PC-9 (cell line): ENCODE data around the gene SV2C. TPM values are rescaled to one million over a fixed set of nuclear protein-coding genes. Genes with fewer than 3 reads are reported as not detected.

ENCODE experiments used
- BruUV-seq: library from RNA; stranded (reverse); fragments of 400-500 nt; replicated peaks from 2 replicates; lab custom pipeline; 2021; lab: Mats Ljungman, UMichigan
- CTCF ChIA-PET: fragments of 300-600 bp; sonication (Branson Sonifier 250); formaldehyde crosslinking; loops from one replicate; lab custom pipeline; 2022; ENCODE audit warnings: antibody characterized with exemption; lab: Charles Lee
- POLR2A ChIA-PET: fragments of 300-600 bp; sonication (Branson Sonifier 250); formaldehyde crosslinking; loops from one replicate; lab custom pipeline; 2022; ENCODE audit warnings: antibody characterized with exemption; ENCODE audit not compliant: unreplicated experiment; lab: Charles Lee
- DNase-seq, 2 experiments: peaks; one replicate each; pipeline versions ENCODE4 v3.0.0 to v3.0.0-alpha.2; 2015 to 2022; ENCODE audit warnings: mixed read lengths in 1 of 2
- H2AFZ ChIP-seq: fragments of 200-600 bp; sonication (generic); 2 replicates; pipeline ENCODE4 v1.8.1; 2017; ENCODE audit warnings: antibody characterized with exemption
- H3F3A ChIP-seq: fragments of 200-600 bp; sonication (generic); 2 replicates; pipeline ENCODE4 v1.8.1; 2017; ENCODE audit warnings: antibody characterized with exemption, mild to moderate bottlenecking, low read depth; ENCODE audit not compliant: insufficient read depth
- H3K27ac ChIP-seq: fragments of 200-600 bp; sonication (generic); 2 replicates; pipeline ENCODE4 v1.6.1; 2016; ENCODE audit warnings: mixed run types
- H3K27me3 ChIP-seq: fragments of 200-600 bp; sonication (generic); 2 replicates; pipeline ENCODE4 v1.6.1; 2016; ENCODE audit warnings: low read depth, mixed run types; ENCODE audit not compliant: insufficient read depth
- H3K36me3 ChIP-seq: fragments of 200-600 bp; sonication (generic); 2 replicates; pipeline ENCODE4 v1.6.1; 2016; ENCODE audit warnings: low read depth, mixed run types
- H3K4me1 ChIP-seq: fragments of 200-600 bp; sonication (generic); replicated peaks from 2 replicates; pipeline ENCODE4 v1.6.1; 2016; ENCODE audit warnings: mixed run types; ENCODE audit not compliant: insufficient read depth
- H3K4me2 ChIP-seq: fragments of 200-600 bp; sonication (generic); 2 replicates; pipeline ENCODE4 v1.6.1; 2017; ENCODE audit warnings: mixed run types
- H3K4me3 ChIP-seq: fragments of 200-600 bp; sonication (generic); 2 replicates; pipeline ENCODE4 v1.6.1; 2016; ENCODE audit warnings: mixed run types
- H3K79me2 ChIP-seq: fragments of 200-600 bp; sonication (generic); 2 replicates; pipeline ENCODE4 v1.6.1; 2017; ENCODE audit warnings: low read depth, mixed run types
- H3K9me2 ChIP-seq: fragments of 200-600 bp; sonication (generic); 2 replicates; pipeline ENCODE4 v1.8.1; 2017; ENCODE audit warnings: mild to moderate bottlenecking; ENCODE audit not compliant: insufficient read depth
- H3K9me3 ChIP-seq: fragments of 200-600 bp; sonication (generic); 2 replicates; pipeline ENCODE4 v1.8.1; 2016; ENCODE audit warnings: low read depth; ENCODE audit not compliant: insufficient read depth
- H4K20me1 ChIP-seq: fragments of 200-600 bp; sonication (generic); 2 replicates; pipeline ENCODE4 v1.8.1; 2017; ENCODE audit not compliant: insufficient read depth
- CTCF ChIP-seq: fragments of 200-600 bp; sonication (generic); conservative IDR thresholded peaks from 2 replicates; pipeline ENCODE4 v1.6.1; 2017; ENCODE audit warnings: mixed run types, antibody characterized with exemption, mild to moderate bottlenecking, moderate library complexity
- EZH2 ChIP-seq: fragments of 200-600 bp; sonication (generic); IDR thresholded peaks from 2 replicates; pipeline ENCODE4 v1.8.0; 2017; ENCODE audit warnings: antibody characterized with exemption, low read depth
- intact Hi-C: fragments of 100-400 bp; cut with micrococcal nuclease; formaldehyde crosslinking; loops from one replicate; pipeline ENCODE4 v1.10.0; 2022; ENCODE audit not compliant: unreplicated experiment
- total RNA-seq: library from RNA; stranded (reverse); gene quantifications from 2 replicates; pipeline ENCODE4 v1.2.3, GENCODE V29; 2021

Gene SV2C
- total RNA-seq, 1 experiment from 2014 or later, result not detected

DNA sequence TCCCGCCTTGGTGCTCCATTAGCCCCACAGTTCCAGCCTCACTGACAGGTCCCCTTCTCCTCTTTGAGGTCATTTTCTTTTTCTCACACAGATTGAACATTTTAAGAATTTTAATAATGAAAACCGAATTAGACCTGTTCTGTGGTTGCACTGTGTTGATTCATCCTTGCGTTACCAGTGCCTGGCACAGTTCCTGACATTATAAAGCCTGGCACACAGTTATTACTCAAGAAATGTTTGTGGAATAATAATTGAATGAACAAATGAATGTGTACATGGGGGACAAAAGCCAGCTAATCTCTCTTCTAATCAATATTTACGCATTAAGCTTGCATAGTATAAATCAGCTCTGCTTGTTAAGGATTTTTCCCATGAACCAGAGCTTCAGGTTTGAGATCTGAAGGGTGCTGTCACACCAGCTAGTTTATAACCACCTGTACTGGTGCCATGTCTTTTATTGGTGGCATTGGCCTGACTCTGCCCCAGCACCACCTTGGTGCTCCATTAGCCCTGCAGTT lies 80.0 kb downstream of the SV2C start:
- intact Hi-C loops, result no loop called here
- TF ChIP-seq CTCF, result no peak
- no peak for TF ChIP-seq EZH2
- DNase-seq, result no peak
- ChIA-PET POLR2A (no interaction called here), CTCF (no interaction called here)
- no peak overlapping the region for H3K4me3 ChIP-seq
- H3K4me2 ChIP-seq, result no peak overlapping the region
- H2AFZ ChIP-seq, result no peak overlapping the region
- no peaks in the 10 kb centered on the region for H3K9me2 ChIP-seq
- H3K27ac ChIP-seq, result no peak overlapping the region
- no peaks in the 10 kb centered on the region for H3K36me3 ChIP-seq
- BruUV-seq, result no TSS peak
- no peaks in the 10 kb centered on the region for H3K27me3 ChIP-seq
- H4K20me1 ChIP-seq, result no peaks in the 10 kb centered on the region
- H3K4me1 ChIP-seq, result no peaks in the 10 kb centered on the region
- no peaks in the 10 kb centered on the region for H3F3A ChIP-seq
- H3K9me3 ChIP-seq, result no peaks in the 10 kb centered on the region
- no peaks in the 10 kb centered on the region for H3K79me2 ChIP-seq

GRCh38 chr5:76165029-76165428 lies 81.8 kb downstream of the SV2C start:
- Histone ChIP-seq H3K4me1 (no peaks in the 10 kb centered on the region), H3K4me3 (no peak overlapping the region), H3F3A (no peaks in the 10 kb centered on the region), H3K36me3 (no peaks in the 10 kb centered on the region), H2AFZ (no peak overlapping the region), H3K27me3 (no peaks in the 10 kb centered on the region; the same call in 1 of the 2 replicates), H3K9me3 (no peaks in the 10 kb centered on the region), H4K20me1 (no peaks in the 10 kb centered on the region), H3K79me2 (no peaks in the 10 kb centered on the region), H3K4me2 (no peak overlapping the region), H3K27ac (no peak overlapping the region), H3K9me2 (no peaks in the 10 kb centered on the region)
- intact Hi-C loops, result no loop called here
- TF ChIP-seq EZH2 (no peak), CTCF (no peak)
- CTCF ChIA-PET, result no interaction called here
- no TSS peak for BruUV-seq
- POLR2A ChIA-PET, result no interaction called here
- no peak for DNase-seq

GRCh38 chr5:76165711-76166374 lies 82.7 kb downstream of the SV2C start:
- H2AFZ ChIP-seq, result no peak overlapping the region
- BruUV-seq, result no TSS peak
- H3K36me3 ChIP-seq, result no peaks in the 10 kb centered on the region
- no peaks in the 10 kb centered on the region; the same call in 1 of the 2 replicates for H3K27me3 ChIP-seq
- no peak overlapping the region for H3K4me3 ChIP-seq
- no peak for DNase-seq
- no peak overlapping the region for H3K27ac ChIP-seq
- intact Hi-C loops, result no loop called here
- H3K9me3 ChIP-seq, result no peaks in the 10 kb centered on the region
- H3F3A ChIP-seq, result no peaks in the 10 kb centered on the region
- no peaks in the 10 kb centered on the region for H3K79me2 ChIP-seq
- TF ChIP-seq EZH2, result no peak
- no peak for TF ChIP-seq CTCF
- ChIA-PET CTCF (no interaction called here), POLR2A (no interaction called here)
- H3K4me1 ChIP-seq, result no peaks in the 10 kb centered on the region
- H4K20me1 ChIP-seq, result no peaks in the 10 kb centered on the region
- H3K4me2 ChIP-seq, result no peak overlapping the region
- H3K9me2 ChIP-seq, result no peaks in the 10 kb centered on the region
